IMR-90 (cell line): ENCODE data around the gene MYO3B. TPM values are rescaled to one million over a fixed set of nuclear protein-coding genes. Genes with fewer than 3 reads are reported as not detected.

Experiments
- ATAC-seq: fragments of 200-7000 bp; cut with Tn5 transposase; 2 replicates; pipeline ENCODE4 v1.9.1; 2020; ENCODE audit warnings: low read depth, mild to moderate bottlenecking, moderate library complexity
- BruUV-seq: library from RNA; stranded (reverse); fragments of 400-500 nt; replicated peaks from 2 replicates; lab custom pipeline; 2021; lab: Mats Ljungman, UMichigan
- CTCF ChIA-PET: fragments of 300-600 bp; formaldehyde crosslinking; extraction: SDS; loops from one replicate; lab custom pipeline; 2021; ENCODE audit warnings: antibody characterized with exemption; lab: Yijun Ruan, JAX
- POLR2A ChIA-PET: fragments of 300-600 bp; sonication (Branson Sonifier 250); formaldehyde crosslinking; loops from one replicate; lab custom pipeline; 2022; ENCODE audit warnings: antibody characterized with exemption; ENCODE audit not compliant: unreplicated experiment; lab: Charles Lee
- DNase-seq: peaks from one replicate; pipeline ENCODE4 v3.0.0; 2013
- H2AFZ ChIP-seq: replicated peaks from 2 replicates; pipeline ENCODE3; 2013; ENCODE audit warnings: low read length, mild to moderate bottlenecking; ENCODE audit not compliant: poor library complexity
- H2AK5ac ChIP-seq: 2 replicates; pipeline ENCODE4 v1.6.1; 2013; ENCODE audit warnings: low read depth, low read length, inconsistent platforms
- H2AK9ac ChIP-seq: replicated peaks from 2 replicates; pipeline ENCODE3; 2013; ENCODE audit warnings: mild to moderate bottlenecking, low read depth, low read length, moderate library complexity; ENCODE audit not compliant: poor library complexity
- H2BK120ac ChIP-seq: 2 replicates; pipeline ENCODE4 v1.6.1; 2013; ENCODE audit warnings: low read depth, low read length, inconsistent platforms
- H2BK15ac ChIP-seq: 3 replicates; pipeline ENCODE4 v1.6.1; 2013; ENCODE audit warnings: low read depth, low read length, inconsistent platforms
- H2BK20ac ChIP-seq: 2 replicates; pipeline ENCODE4 v1.6.1; 2013; ENCODE audit warnings: low read depth, mild to moderate bottlenecking, inconsistent platforms, low read length, moderate library complexity
- H2BK5ac ChIP-seq: 2 replicates; pipeline ENCODE4 v1.6.1; 2013; ENCODE audit warnings: mild to moderate bottlenecking, low read depth, low read length, inconsistent platforms; ENCODE audit not compliant: poor library complexity, severe bottlenecking
- H3K14ac ChIP-seq: replicated peaks from 2 replicates; pipeline ENCODE4 v1.6.1; 2013; ENCODE audit warnings: low read depth, low read length, inconsistent platforms
- H3K18ac ChIP-seq: 2 replicates; pipeline ENCODE4 v1.6.1; 2013; ENCODE audit warnings: low read depth, low read length, control low read depth
- H3K23ac ChIP-seq: 2 replicates; pipeline ENCODE4 v1.6.1; 2013; ENCODE audit warnings: low read depth, low read length, inconsistent platforms
- H3K27ac ChIP-seq: 2 replicates; pipeline ENCODE4 v1.5.1; 2013; ENCODE audit warnings: mild to moderate bottlenecking, control low read depth, low read length; ENCODE audit not compliant: insufficient read depth
- H3K27me3 ChIP-seq: 2 replicates; pipeline ENCODE4 v1.6.1; 2013; ENCODE audit warnings: low read length; ENCODE audit not compliant: control insufficient read depth, insufficient read depth
- H3K36me3 ChIP-seq: 2 replicates; pipeline ENCODE4 v1.6.1; 2013; ENCODE audit warnings: low read length, mixed read lengths; ENCODE audit not compliant: control insufficient read depth, insufficient read depth
- H3K4ac ChIP-seq: 2 replicates; pipeline ENCODE4 v1.6.1; 2013; ENCODE audit warnings: low read depth, low read length, inconsistent platforms
- H3K4me1 ChIP-seq: 2 replicates; pipeline ENCODE4 v1.6.1; 2013; ENCODE audit warnings: low read length, mixed read lengths; ENCODE audit not compliant: control insufficient read depth, insufficient read depth
- H3K4me2 ChIP-seq: 2 replicates; pipeline ENCODE4 v1.6.1; 2013; ENCODE audit warnings: low read depth, mild to moderate bottlenecking, control low read depth, low read length, moderate library complexity
- H3K4me3 ChIP-seq: 2 replicates; pipeline ENCODE4 v1.5.1; 2013; ENCODE audit warnings: low read depth, mild to moderate bottlenecking, control low read depth, low read length, moderate library complexity; ENCODE audit not compliant: insufficient read depth
- H3K56ac ChIP-seq: 2 replicates; pipeline ENCODE4 v1.6.1; 2013; ENCODE audit warnings: low read length, inconsistent platforms; ENCODE audit not compliant: insufficient read depth; ENCODE audit errors: extremely low read depth
- H3K79me1 ChIP-seq, 2 experiments: 2 replicates each; pipeline ENCODE4 v1.6.1; 2013; ENCODE audit warnings: low read length in 2 of 2, inconsistent platforms in 1 of 2, low read depth in 1 of 2
- H3K9ac ChIP-seq: 2 replicates; pipeline ENCODE4 v1.6.1; 2013; ENCODE audit warnings: low read depth, low read length, control low read depth
- H3K9me1 ChIP-seq: 2 replicates; pipeline ENCODE4 v1.6.1; 2013; ENCODE audit warnings: low read length, inconsistent platforms; ENCODE audit not compliant: insufficient read depth
- H3K9me3 ChIP-seq: 2 replicates; pipeline ENCODE4 v1.6.1; 2013; ENCODE audit warnings: low read length; ENCODE audit not compliant: control insufficient read depth, insufficient read depth
- H4K20me1 ChIP-seq: 2 replicates; pipeline ENCODE4 v1.6.1; 2013; ENCODE audit warnings: low read length, inconsistent platforms; ENCODE audit not compliant: insufficient read depth
- H4K5ac ChIP-seq: 2 replicates; pipeline ENCODE4 v1.6.1; 2013; ENCODE audit warnings: mild to moderate bottlenecking, low read depth, low read length, control low read depth
- H4K8ac ChIP-seq, 2 experiments: 2 replicates each; pipeline ENCODE4 v1.6.1; 2013; ENCODE audit warnings: low read depth in 2 of 2, low read length in 2 of 2, control low read depth in 1 of 2, inconsistent platforms in 1 of 2
- H4K91ac ChIP-seq: 2 replicates; pipeline ENCODE4 v1.6.1; 2013; ENCODE audit warnings: low read depth, low read length, inconsistent platforms; ENCODE audit not compliant: insufficient read depth
- CHD1 ChIP-seq: IDR thresholded peaks from 2 replicates; pipeline ENCODE4 v1.6.1; 2012; ENCODE audit warnings: low read depth, low read length, improper control_type of control experiment
- MAZ ChIP-seq: IDR thresholded peaks from 2 replicates; pipeline ENCODE4 v1.6.1; 2012; ENCODE audit warnings: low read depth, mild to moderate bottlenecking, low read length, improper control_type of control experiment, moderate library complexity, borderline replicate concordance
- POLR2A ChIP-seq: IDR thresholded peaks from 2 replicates; pipeline ENCODE4 v1.6.1; 2012; ENCODE audit warnings: mild to moderate bottlenecking, low read depth, low read length
- SMC3 ChIP-seq: fragments of 150-350 bp; IDR thresholded peaks from 2 replicates; pipeline ENCODE4 v1.6.1; 2016; ENCODE audit warnings: low read depth, mild to moderate bottlenecking, antibody characterized with exemption, low read length, moderate library complexity
- WGBS, 2 experiments: methylation state at CpG; one replicate each; pipeline versions ENCODE4 v1.1.5 to v1.1.7; 2013; ENCODE audit warnings: missing lambda C conversion rate in 2 of 2; ENCODE audit not compliant: insufficient read length in 1 of 2; ENCODE audit errors: extremely low coverage in 2 of 2; 5-methylcytosine and 5-hydroxymethylcytosine counted together
- dilution Hi-C: fragments of 300-500 bp; cut with HindIII; formaldehyde crosslinking; loops from one replicate; pipeline ENCODE4 v1.14.3; 2018; ENCODE audit warnings: low sequenced_read_pairs; ENCODE audit not compliant: unreplicated experiment
- in situ Hi-C: fragments of 300-500 bp; cut with MboI; formaldehyde crosslinking; loops from 3 replicates; pipeline ENCODE4 v1.14.3; 2019; ENCODE audit warnings: low sequenced_read_pairs, inconsistent platforms, mixed read lengths
- intact Hi-C: fragments of 100-400 bp; cut with micrococcal nuclease; formaldehyde crosslinking; loops from 2 replicates; pipeline ENCODE4 v1.10.0; 2022
- polyA plus RNA-seq, 3 experiments: library from polyadenylated mRNA; depleted of rRNA; stranded (reverse); fragments of >200 nt; gene quantifications; 2 replicates each; pipeline ENCODE4 v1.2.3, GENCODE V29; 2012; ENCODE audit warnings: low replicate concordance in 1 of 3
- total RNA-seq: library from RNA; depleted of rRNA; stranded (reverse); fragments of >200 nt; gene quantifications from 2 replicates; pipeline ENCODE4 v1.2.3, GENCODE V29; 2012

Gene MYO3B
- total and polyA plus RNA-seq, 2 of the 4 experiments (the other 2 are of a cell fraction): 0.02 TPM; not detected in 1

DNA sequence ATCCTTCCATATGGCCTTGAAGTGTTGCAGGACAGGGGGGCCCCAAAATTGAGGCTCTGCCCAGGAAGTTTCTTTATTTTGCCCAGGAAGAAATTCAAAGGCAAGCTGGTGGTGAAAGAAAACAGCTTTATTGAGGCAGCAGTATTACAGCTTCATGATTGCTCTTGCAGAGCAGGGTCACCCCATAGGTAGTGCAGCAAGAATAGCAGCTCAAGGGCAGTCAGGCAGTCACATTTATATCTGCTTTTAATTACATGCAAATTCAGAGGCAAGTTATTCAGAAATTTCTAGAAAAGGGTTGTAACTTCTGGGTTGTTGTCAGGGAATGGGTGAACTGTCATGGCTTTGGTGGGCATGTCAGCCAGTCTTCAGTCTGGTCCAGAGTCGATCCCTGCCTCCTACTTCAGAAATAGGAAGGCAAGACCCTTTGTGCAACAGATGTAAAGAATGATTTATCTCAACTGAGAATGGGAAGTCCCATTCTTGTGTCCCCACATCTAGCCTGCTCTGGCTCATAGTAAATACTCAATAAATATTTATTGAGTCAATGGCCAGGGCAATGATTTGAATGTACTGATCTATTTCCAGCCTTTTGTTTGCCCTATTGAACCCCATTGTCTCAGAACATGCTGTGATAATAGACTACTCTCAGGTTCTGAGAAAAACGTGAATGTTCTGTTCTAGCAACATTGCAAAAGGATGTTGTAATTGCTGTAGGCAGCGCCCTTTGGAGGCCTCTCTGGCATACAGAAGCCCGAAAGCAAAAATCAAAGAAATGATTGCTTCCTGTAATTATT is 129.8 kb downstream of the MYO3B start:
- no peak overlapping the region for H3K4ac ChIP-seq
- dilution Hi-C loops (no loop called here), in situ Hi-C loops (no loop called here), intact Hi-C loops (no loop called here)
- H4K5ac ChIP-seq: no peak overlapping the region
- no peak overlapping the region for H3K14ac ChIP-seq
- H3K4me2 ChIP-seq: no peak overlapping the region
- no peaks in the 10 kb centered on the region for H3K36me3 ChIP-seq
- no peak overlapping the region for H4K8ac ChIP-seq
- H2BK15ac ChIP-seq: no peak overlapping the region
- H2AFZ ChIP-seq: no peak overlapping the region
- H4K91ac ChIP-seq: no peak overlapping the region
- POLR2A ChIA-PET: interaction anchor here (0.6 kb wide), 1 partner anchor 525 kb away, joined by 3 read pairs; no protein-coding TSS in a partner anchor
- H3K56ac ChIP-seq: no peak overlapping the region
- H3K9me1 ChIP-seq: no peaks in the 10 kb centered on the region
- TF ChIP-seq SMC3: no peak
- TF ChIP-seq POLR2A: no peak
- no peak for TF ChIP-seq CHD1
- TF ChIP-seq MAZ: no peak
- H3K4me3 ChIP-seq: no peak overlapping the region
- no peak overlapping the region for H3K27ac ChIP-seq
- H4K20me1 ChIP-seq: no peaks in the 10 kb centered on the region
- no CpG with 5 or more reads among the region's 4 CpGs for WGBS, 2 experiments
- H2BK5ac ChIP-seq: no peak overlapping the region
- no peaks in the 10 kb centered on the region for H3K4me1 ChIP-seq
- H3K18ac ChIP-seq: no peak overlapping the region
- H2BK20ac ChIP-seq: no peak overlapping the region
- H2BK120ac ChIP-seq: no peak overlapping the region
- no peak overlapping the region for H3K9ac ChIP-seq
- no peak overlapping the region for H2AK9ac ChIP-seq
- CTCF ChIA-PET: no interaction called here
- H3K9me3 ChIP-seq: no peaks in the 10 kb centered on the region
- H2AK5ac ChIP-seq: no peak overlapping the region
- H3K79me1 ChIP-seq: no peaks in the 10 kb centered on the region
- BruUV-seq: no TSS peak
- H3K23ac ChIP-seq: no peak overlapping the region
- DNase-seq: no peak
- no peaks in the 10 kb centered on the region for H3K27me3 ChIP-seq
- ATAC-seq: no peak
